GM21576 (cell line): ENCODE data around the gene LCN6.
A peak's percentile ranks its signal among the peaks of the same experiment; 100 is the strongest.
"Not testable (repeated sequence)": the region's sequence is repeated elsewhere in the genome, so short reads cannot be mapped to it uniquely, and the experiment has no call there.

Experiments used
- ATAC-seq: cut with Tn5 transposase; IDR thresholded peaks from one replicate; pipeline ENCODE4 v1.9.1; 2021; ENCODE audit warnings: mild to moderate bottlenecking, moderate library complexity; ENCODE audit not compliant: unreplicated experiment

Gene LCN6

DNA sequence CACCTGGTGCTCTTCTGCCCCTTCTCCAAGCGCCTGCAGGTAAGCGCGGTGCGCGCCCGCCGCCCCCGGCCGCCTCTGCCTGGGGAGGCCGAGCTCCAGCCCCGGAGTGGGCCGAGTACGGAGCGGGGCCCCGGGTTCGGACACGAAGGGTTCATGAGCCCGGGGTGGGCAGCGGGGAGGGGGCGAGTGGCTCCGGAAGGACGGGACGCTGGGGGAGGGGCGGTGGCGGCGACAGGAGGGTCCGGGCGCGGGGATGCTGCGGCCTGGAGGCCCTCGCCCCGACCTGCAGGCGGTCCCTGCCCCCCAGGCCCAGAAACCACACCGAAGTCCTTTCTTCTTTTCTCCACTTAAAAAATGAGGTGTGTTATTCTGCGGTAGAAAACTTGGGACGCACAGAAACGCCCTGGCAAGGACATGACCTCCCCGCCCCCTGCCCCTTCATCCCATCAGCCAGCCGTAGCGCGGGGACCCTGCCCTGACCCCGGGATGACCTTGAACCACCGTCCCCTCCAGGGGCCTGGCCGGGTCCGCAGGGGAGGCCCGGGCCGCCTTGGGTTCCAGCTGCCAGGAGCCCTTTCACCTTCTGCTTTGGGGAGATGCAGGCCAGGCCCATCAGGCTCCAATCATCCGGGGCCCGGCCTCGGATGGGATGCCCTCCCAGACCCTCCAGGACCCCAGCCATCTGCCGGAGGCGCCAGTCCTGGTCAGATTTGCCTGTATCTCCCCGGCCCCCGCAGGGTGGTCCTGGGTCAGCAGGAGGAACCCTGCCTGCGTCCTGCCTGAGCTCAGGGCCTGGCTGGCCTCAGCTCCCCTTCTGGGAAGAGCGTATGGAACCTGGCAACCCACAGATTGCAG lies 35.4 kb downstream of the LCN6 start:
- ATAC-seq: no peak

DNA sequence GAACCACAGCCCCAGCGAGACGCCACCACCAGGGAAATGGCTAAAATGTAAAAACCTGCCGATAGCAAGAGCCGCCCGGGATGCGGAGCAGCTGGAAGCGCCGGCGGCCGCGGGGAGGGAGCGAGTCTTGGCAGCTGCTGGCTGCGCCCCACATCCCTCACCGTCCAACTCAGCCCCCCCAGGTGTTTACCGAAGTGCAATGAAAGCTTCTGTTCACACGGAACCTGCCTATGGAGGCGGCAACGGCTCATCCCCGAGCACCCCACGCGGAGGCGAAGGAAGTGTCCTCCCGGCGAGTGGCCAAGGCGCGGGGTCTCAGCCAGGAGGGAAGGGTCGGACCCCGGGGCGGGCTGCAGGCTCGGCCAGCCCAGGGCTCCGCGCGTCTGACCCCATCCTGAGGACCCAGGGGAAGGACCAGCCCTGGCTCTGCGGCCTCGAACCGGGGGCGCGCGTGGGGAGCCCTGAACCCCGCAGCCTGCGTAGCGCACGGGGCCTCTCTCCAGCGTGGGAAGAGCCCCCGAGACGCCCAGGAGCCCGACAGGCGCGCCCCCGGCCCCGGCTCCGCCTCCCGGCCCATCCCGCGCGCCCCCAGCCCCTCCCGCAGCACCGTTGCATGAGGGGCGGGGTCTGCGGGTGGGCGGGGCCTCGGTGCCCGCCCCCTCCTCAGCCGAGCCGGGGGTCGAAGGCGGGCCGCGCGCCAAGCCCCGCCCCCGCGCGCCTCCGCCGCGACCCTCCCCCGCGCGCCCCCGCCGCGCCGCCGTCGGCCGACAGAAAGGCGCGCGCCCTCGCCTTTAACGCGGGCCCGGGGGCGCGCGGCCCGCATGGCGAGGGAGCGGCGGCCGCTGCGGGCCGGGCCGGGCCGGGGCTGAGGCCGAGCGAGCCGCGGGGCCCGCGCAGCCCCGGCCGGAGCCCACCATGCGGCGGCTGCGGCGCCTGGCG lies 36.3 kb downstream of the LCN6 start, which contains the start of gene DIPK1B:
TSS of gene DIPK1B (plus strand) at position 822 of the 939 bp plus-strand sequence. CDS start at position 916, 94 bp downstream.
- ATAC-seq: no peak

DNA sequence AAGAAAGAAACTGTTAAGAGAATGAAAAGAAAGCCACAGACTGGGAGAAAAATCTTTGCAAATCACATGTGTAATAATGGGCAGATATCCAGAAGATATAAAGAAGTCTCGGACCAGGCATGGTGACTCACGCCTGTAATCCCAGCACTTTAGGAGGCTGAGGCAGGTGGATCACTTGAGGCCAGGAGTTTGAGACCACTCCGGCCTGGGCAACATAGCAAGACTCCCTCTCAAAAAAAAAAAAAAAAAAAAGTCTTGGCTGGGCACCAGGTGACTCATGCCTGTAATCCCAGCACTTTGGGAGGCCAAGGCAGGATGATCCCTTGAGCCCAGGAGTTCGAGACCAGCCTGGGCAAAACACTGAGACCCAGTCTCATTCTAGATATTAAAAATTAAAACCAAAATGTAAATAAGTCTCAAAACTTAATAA lies 37.1 kb downstream of the LCN6 start:
- not testable (repeated sequence) for ATAC-seq

DNA sequence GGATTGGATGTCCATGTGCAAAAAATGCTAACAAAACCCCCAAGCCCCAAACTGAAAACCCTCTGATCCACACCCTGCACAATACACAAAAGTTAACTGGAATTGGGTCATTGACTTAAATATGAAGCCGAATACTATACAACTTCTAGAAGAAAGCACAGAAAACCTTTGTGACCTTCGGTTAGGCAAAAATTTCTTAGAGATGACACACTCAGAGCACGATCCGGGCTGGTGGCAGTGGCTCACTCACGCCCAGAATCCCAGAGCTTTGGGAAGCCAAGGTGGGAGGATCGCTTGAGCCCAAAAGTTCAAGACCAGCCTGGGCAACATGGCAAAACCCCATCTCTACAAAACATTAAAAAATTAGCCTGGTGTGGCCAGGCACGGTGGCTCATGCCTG lies 37.8 kb downstream of the LCN6 start:
- no peak for ATAC-seq

DNA sequence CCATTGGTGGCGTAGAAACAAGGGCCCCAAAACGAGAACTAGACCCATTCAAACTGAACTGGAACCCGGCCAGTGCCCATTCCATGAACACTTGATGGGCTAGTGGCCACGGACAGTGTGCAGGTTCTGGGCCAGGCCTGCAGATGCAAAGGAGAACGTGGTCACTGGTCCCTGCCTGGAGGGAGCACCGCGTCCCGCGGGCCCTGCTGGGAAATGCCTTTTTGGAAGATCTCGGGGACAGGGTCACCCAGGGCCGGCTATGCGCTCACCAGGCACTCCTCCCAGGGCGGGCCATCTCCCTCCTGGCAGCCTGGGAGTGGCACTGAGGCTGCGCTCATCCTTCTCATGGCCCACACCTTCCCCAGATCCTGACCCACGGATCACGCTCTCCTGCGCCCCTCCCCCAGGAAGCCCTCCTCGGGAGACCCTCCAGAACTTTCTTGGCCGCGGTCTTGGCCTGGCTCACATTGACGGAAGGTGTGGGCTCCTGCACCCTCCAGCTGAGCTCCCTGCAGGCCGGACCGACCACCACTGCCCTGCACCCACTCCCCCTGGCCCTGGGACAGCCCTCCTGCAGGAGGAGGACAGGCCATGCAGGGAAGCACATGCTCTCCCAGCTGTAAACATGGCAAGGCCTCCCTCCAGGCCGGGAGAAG lies 38.7 kb downstream of the LCN6 start:
- no peak for ATAC-seq

DNA sequence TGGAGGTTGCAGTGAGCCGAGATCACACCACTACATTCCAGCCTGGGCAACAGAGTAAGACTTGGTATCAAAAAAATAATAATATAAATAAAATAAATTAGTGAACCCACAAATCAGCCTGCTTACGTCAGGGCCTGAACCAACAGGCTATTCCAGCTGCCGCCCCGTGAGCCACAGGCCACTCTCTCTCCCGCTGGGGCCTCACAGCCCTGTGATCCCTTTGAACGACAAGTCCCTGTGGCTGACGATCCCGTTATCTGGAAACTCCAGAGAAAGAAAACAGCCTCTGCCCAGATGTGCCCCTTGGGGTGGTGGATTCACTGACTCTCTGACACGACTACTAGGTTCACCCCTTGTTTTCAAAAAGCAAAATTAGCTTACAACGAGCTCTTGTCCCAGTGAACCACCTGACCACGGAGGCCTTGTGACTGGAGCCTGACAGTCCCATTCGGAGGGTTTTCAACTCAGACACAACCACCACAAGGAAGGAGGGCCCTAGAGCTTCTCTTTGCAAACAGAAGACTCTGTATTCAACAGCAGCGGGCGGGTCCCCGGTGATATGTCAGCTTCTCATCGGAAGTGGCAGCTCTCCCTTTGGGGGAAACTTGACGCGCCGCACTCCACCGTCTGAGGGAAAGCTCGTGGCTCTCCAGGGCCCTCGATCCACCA lies 40.3 kb downstream of the LCN6 start:
- ATAC-seq: no peak

DNA sequence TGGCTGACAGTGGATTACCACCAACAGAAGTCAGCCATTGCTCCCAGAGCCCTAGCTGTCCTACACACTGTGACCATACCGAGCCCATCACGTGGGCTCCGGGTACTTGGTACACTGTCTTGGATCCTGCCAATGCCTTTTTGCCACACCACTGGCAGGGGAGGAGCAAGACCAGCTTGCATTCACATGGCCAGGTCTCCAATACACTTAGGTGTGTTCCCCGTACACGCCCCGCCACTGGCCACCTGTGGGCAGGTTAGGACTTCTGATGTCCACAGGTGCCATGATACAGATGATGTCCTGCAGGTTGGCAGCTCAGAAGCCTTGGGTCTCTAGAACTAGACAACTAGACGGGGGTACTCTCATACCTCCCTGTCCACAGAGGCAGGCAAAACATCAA lies 41.3 kb downstream of the LCN6 start:
- no peak for ATAC-seq

DNA sequence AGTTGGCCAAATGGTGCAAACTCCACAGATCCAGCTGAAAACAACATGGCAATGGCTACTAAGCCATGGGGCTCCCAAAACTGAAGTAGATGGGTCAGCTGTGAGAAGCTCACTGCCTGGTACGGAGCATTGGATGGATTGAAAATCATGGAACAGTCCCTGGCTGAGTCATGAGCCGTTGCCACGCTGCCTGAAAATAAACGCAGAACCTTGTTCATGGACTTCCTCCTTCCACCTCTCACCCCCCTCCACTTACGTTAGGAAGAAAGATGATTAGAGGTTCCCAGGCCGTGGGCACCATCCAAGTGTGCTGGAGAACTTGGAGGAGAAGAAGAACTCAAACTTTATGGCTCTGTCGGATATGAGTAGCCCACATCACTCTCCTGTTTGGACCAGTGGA lies 42.8 kb downstream of the LCN6 start:
- ATAC-seq: no peak

DNA sequence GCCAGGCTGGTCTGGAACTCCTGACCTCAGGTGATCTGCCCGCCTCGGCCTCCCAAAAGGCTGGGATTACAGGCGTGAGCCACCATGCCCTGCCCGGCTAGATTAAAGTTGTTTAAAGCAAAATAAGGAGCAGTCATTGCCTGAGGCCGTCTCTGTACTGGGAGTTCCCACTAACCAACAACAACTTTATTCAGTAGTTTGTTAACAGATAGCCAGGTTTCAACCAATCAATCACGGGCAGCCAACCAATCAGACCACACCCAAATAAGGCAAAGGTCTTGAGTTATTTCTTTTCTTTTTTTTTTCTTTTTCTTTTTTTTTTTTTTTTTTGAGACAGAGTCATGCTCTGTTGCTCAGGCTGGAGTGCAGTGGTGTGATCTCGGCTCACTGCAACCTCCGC lies 43.6 kb downstream of the LCN6 start:
- not testable (repeated sequence) for ATAC-seq

DNA sequence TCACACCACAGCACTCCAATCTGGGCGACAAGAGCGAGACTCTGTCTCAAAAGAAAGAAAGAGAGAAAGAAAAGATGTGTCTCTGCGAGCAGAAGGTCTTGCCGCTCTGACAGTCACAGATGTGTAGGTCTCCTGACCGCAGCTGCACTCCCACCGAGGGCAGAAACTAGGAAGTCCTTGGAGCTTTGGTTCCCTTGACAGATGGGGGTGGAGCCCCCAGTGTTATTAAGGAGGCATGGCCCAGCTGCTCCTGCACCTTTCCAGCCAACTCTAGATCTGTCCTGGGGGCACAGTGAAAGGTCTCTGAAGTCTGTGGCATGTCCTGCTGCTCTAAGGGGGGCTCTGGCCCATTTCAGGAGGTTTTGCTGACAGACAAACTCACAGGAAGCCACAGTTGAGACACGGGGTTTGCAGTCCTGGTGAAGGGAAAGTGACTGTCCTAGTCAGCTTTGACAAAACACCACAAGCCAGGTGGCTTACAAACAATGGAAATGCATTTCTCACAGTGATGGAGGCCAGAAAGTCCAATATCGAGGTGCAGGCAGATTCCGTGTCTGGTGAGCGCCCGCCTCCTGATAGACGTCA lies 45.0 kb downstream of the LCN6 start:
- no peak for ATAC-seq

DNA sequence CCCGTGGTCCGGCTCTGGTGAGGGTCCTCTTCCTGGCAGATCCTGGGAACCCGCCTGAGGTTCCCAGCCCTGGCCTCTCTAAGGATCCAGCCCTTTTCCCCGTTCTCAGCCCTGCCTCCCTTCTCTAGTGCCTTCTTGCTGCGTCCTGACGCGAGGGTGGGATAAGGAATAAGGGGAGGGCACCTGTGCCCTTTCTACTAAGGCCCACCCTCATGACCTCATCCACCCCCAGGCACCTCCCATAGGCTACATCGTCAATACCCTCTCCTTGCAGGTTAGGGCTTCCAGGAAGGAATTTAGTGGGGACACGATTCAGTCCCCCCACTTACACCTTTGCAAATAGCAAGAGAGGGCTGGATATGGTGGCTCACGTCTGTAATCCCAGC lies 46.7 kb downstream of the LCN6 start:
- no peak for ATAC-seq

DNA sequence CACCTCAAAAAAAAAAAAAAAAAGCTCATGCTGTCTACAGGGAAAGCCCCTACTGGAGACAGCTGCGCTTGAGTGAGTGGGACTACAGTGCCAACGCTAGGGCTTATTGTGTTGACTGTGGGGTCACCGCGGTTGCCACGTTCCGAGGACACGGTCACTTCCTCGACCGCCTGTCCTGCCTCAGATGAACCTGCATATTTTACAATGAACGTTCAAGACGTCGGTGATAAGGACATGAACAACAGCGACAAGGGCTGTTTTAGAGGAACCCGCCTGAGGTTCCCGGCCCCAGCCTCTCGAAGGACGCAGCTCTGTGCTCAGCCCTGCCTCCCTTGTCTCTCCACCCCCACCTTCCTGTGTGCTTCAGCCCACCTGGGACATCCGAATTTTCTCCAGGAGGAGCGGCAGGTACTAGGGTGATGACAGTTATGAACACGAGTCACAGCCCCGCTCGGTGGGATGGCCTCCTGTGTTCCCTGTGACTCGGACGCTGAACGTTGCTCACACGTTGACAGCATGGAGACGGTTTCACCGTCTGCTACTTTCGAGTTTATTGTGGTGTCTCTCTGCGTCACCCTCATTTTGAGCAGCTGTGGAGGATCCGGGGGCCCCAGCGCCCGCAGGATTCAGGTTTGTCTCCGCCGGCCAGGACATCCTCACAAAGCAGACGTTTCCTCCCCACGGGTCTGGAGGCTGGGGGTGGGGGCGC lies 47.2 kb downstream of the LCN6 start:
- ATAC-seq: peak; percentile 40

DNA sequence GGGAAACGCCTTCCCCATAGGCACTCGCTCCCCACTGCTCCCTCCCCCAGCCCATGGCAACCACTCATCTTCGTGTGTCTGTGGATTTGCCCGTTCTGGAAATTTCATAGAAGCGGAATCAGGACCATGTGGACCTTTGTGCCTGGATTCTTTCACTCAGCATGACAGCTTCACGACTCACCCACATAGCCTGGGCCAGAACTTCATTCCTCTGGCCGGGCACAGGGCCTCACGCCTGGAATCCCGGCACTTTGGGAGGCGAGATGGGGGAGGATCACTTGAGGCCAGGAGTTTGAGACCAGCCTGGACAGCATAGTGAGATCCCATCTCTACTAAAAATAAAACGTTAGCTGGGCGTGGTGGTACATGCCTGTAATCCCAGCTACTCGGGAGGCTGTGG lies 48.0 kb downstream of the LCN6 start:
- ATAC-seq: no peak

DNA sequence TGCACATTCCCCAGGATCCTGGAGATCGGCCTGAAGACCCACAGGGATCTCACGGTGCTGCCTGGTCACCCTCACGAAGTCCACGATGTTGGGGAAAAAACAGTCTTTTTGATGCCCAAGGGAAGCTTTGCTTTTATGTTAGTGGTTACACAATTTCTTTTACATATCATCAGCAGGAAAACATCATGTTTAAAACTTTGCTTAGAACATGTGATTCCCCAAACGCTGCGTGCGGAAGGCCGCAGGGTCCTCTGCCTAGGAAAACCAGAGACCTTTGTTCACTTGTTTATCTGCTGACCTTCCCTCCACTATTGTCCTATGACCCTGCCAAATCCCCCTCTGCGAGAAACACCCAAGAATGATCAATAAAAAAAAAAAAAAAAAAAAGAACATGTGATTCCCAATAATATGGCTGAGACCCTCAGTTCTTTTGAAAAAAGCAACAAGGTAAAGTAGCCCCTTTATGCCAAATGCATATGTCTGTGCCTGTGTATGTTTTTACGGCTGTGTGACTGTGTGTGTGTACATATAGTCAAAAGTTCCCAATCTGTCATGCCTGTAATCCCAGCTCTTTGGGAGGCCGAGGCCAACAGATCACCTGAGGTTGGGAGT lies 49.6 kb downstream of the LCN6 start:
- no peak for ATAC-seq

DNA sequence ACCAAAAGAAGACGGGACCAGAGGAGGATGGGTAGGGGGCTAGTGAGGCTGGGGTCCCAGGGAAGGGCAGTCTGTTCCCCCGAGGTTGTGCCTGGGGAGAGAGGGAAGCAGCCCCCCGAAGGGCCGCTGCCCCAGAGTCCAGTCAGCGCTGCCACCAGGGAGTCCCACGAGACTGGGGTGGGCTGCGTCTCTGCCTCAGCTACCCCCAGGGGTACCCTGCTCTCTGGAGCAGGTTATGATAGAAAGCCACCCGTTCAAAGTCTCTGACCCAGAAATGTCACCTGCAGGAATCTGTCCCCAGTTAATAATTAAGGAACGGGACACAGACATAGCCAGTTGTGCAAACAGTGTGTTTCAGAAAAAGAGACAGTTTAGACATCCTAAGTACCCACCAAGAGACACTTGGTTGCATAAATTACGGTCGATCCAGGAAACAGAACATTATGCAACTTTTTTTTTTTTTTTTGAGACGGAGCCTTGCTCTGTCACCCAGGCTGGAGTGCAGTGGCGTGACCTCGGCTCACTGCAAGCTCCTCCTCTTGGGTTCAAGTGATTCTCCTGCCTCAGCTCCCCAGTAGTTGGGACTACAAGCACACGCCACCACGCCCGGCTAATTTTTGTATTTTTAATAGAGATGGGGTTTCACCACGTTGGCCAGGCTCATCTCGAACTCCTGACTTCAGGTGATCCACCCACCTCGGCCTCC lies 50.4 kb downstream of the LCN6 start:
- ATAC-seq: no peak

DNA sequence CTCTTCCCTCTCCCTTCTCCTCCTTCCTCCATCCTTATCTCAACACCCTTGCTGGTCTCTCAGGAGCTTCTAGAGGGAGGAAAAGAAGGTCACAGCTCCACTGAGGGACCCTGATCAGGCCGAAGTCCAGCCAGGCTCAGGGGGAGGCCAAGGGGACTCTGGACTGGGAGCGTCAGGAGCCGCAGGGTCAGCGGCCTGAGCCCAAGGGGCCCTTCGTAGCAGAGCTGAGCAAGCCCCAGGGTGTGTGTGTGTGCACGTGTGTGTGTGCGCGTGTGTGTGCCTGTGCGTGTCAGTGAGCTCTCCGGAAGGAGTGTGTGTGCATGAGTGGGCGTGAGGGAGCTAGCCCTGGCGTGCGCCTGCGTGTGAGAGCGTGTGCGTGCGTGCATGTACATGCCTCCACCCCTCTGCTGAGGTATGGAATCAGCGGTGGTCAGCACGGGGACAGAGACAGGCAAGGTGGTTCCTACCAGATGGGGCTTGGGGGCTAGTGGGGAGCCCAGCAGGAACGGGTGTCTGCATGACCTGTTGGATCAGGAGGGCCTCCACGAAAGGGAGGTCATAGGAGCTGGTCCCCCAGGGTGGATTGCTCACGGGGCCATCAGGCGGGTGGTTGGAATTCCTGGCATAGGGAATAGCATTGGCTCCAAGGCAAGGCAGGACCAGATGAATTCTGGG lies 51.0 kb downstream of the LCN6 start:
- ATAC-seq: no peak

DNA sequence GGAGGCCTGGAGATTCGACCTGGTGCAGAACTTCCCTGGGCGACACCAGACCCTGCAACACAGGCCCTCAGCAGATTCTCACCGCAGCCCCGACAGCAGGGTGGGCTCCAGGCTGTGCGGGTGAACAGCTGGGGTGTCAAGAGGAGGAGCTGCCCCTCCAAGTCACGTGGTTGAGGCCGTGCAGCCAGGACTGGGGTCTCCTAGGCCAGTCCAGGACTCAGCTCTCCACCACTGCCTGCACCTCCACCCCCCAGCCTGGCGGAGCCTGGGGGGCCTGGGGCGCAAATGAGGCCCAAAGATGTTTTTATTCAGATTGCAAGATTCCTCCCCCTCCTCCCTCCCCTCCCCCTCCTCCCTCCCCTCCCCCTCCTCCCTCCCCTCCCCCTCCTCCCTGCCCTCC lies 51.8 kb downstream of the LCN6 start:
- ATAC-seq: no peak

DNA sequence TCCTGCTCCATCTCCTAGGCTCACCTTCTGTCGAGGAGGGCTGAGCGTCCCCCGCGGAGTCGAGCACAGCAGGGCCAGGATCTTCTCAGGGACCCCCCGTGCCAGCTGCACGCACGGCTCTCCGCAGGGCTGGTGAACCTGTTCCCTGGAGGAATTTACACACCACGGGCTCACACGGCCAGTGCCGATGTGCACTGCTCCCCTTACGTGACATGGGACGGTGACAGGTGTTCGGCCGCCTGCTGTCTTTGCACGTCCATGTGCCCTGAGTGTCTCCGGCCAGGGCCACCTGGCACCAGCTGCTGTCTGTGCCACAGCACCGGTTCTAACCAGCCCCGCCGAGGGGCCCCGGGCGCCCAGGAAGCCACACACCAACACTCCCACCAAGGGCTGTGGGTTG lies 52.4 kb downstream of the LCN6 start:
- ATAC-seq: no peak
